GM12873 (cell line): Measurements from ENCODE around the gene CCDC59.

Source experiments
- TF ChIP-seq, protein P1 (sequence below): IDR thresholded peaks from 2 replicates; pipeline ENCODE4 v1.5.1; 2012; ENCODE audit warnings: low read depth, mild to moderate bottlenecking, moderate library complexity, low read length, control low read depth; ENCODE audit not compliant: insufficient read depth; ENCODE audit errors: missing control alignments

The CCDC59 gene, protein sequence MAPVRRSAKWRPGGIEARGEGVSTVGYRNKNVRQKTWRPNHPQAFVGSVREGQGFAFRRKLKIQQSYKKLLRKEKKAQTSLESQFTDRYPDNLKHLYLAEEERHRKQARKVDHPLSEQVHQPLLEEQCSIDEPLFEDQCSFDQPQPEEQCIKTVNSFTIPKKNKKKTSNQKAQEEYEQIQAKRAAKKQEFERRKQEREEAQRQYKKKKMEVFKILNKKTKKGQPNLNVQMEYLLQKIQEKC

DNA sequence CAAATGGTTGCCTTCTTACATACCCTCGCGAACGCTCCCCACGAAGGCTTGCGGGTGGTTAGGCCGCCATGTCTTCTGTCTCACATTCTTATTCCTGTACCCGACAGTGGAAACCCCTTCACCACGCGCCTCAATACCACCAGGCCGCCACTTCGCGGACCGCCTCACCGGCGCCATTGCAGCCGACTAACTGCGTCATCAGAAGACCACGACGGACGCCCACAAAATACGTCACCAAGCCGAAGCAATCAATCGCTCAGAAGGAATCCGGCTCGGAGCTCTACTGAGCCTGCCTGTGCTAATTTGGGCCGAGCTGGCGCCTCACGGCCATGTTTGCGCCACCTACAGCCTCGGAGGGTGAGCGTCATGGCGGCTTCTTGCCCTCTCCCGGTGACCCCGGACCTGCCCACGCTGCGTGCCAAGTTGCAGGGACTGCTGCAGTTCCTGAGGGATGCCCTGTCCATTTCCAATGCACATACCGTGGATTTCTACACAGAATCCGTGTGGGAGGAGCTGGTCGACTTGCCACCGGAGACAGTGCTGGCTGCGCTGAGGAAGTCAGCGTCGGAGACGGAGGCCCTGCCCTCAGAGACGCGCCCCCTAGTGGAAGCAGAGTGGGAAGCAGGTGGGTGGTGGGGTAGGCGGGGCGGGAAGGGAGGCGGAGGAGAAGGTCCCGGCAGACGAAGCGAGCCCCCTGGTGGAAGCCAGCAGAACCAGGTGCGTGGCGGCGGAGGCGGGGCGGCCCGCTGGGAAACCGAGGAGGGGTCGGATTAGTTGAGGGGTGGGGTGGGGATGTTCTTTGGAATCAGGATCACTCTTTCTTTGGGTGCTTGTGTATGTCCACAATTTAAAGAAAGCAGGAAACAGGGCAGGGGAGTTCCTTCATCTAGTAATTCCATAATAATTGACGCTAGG is at the start of gene CCDC59, which contains the start of gene METTL25:
Gene CCDC59, minus strand, starts transcription at position 188 of the 915 bp plus-strand sequence. Its CDS starts 11 bp downstream, at position 177.
Gene METTL25, plus strand, starts transcription at position 330 of the 915 bp plus-strand sequence. Its CDS starts 37 bp downstream, at position 367.
- TF ChIP-seq, protein P1, sequence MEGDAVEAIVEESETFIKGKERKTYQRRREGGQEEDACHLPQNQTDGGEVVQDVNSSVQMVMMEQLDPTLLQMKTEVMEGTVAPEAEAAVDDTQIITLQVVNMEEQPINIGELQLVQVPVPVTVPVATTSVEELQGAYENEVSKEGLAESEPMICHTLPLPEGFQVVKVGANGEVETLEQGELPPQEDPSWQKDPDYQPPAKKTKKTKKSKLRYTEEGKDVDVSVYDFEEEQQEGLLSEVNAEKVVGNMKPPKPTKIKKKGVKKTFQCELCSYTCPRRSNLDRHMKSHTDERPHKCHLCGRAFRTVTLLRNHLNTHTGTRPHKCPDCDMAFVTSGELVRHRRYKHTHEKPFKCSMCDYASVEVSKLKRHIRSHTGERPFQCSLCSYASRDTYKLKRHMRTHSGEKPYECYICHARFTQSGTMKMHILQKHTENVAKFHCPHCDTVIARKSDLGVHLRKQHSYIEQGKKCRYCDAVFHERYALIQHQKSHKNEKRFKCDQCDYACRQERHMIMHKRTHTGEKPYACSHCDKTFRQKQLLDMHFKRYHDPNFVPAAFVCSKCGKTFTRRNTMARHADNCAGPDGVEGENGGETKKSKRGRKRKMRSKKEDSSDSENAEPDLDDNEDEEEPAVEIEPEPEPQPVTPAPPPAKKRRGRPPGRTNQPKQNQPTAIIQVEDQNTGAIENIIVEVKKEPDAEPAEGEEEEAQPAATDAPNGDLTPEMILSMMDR = peak; percentile 90

DNA sequence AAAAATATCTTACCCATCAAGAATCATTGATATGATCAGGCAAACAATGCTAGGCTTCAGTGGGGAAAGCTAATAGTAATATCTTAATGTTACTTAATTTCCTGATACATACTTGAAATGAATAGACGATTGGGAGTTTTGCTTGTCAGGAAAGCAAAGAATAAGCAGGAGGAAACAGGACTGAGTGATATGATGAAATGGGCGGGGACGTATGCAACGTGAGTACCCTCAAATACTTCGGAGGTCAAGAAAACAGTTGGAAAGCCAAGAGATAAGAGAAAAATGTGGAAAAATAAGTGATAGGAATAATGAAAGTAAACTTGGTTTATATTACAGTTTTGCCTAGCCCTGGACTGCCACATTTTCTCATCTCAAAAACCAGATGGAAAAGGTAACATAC is 49.3 kb upstream of the CCDC59 start:
- TF ChIP-seq, protein P1 = no peak

DNA sequence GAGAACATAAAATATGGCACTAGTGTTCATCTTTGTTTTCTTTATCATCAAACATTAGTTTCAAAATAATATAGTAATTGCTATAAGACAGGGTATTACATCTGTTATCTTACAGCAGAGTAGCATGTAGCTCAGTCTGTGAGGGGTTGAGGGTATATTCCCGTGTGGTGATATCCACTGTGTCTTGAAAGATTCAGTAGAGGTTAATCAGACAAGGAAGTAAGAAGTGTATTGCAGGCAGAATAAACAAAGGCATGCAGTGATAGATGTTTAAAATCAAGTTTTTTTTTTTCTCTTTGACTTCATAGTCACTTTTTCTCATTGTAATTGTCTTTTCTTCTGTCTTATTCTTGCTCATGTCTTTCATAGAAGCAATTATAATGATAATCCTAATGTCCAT is 48.5 kb upstream of the CCDC59 start:
- TF ChIP-seq, protein P1 = no peak

DNA sequence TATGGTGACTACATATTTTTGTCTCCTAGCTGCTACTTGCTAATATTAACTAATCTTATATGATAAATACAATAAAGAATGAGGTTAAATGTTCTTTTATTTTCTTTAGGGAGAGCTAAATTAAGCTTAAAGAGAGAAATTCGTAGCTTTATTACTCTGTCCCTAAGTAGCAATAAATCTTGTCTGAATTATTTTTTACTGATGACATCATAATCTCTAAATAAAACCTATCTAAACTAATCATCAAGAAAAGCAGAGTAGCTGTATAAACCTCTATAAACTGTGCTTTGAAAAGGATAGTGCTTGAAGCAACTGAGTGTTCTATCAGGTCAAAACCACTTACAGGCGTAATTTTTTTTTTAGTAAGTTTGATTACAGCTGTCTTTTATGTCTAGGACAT is 42.6 kb upstream of the CCDC59 start:
- TF ChIP-seq, protein P1 = no peak

DNA sequence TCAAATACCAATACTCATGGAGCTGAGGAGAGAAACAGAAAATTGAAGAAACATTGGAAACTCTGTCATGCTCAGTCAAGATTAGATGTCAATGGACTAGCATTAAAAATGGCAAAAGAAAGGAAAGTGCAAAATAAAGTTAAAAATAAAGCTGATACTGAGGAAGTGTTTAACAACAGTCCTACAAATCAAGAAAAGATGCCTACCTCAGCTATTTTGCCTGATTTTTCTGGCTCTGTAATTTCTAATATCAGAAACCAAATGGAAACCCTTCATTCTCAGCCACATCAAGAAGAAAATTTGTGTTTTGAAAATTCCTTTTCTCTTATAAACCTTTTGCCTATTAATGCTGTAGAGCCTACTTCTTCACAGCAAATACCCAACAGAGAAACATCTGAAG is 40.7 kb upstream of the CCDC59 start:
- TF ChIP-seq, protein P1 = no peak

DNA sequence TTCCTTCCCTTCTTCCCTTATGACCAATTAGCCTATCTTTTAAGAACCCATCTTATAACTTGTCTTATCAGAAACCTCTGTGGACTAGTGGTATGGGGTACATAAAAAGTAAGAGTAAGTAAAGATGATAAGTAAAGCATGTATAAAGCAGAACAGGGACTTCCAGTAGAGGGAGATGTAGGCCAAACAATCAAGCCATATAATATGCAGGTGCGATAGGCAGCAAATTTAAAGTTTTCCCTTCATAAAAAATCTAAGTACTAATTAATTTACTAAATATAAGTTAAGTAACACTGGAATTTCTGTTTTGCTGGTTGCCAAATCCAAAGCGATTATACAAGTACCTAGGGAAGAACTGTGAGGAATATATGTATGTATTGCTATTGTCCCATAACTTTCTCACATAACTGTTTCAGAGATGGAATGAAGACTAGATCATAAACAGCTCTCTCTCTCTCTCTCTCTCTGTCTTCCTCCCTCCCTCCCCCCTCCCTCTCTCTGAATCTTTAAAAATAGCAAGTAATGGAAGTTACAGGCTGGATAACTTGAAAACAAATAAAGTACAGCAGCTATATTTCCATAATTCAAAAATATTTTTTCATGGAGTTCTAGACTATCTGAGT is 25.9 kb upstream of the CCDC59 start:
- TF ChIP-seq, protein P1 = peak; percentile 29

DNA sequence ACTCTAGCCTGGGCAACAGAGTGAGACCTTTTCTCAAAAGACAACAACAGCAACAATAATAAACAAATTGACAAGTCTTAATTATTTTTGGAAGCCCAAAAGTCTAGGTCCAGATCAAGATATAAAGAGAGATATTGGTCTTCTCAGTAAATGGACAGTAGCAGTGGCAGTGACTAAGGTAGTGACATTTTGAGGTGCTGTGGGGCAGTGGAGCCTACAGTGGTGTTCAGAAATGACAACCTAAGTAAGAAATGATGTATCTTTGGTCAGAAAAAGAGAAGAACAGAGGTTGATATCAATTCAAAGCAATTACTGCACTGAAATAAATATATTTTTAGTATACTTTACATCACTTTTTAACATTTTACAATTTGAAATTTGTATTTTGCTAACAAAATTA is 20.8 kb upstream of the CCDC59 start:
- TF ChIP-seq, protein P1 = no peak
